GM23338 (cell line): ENCODE results near the gene AGAP1. TPM values are rescaled to one million over a fixed set of nuclear protein-coding genes. Genes with fewer than 3 reads are reported as not detected.

Source experiments
- ATAC-seq: fragments of 200-7000 bp; cut with Tn5 transposase; 3 replicates; pipeline ENCODE4 v1.9.1; 2020
- DNase-seq: peaks from one replicate; pipeline ENCODE4 v3.0.0-alpha.2; 2015; ENCODE audit warnings: low spot score
- H2AFZ ChIP-seq: fragments of 200-600 bp; sonication (generic); 2 replicates; pipeline ENCODE4 v1.8.0; 2016; ENCODE audit warnings: antibody characterized with exemption, mild to moderate bottlenecking, moderate library complexity
- H3F3A ChIP-seq: fragments of 200-600 bp; sonication (generic); replicated peaks from 2 replicates; pipeline ENCODE4 v1.8.0; 2017; ENCODE audit warnings: antibody characterized with exemption, mixed run types, low read depth
- H3K27ac ChIP-seq: fragments of 200-600 bp; sonication (generic); 2 replicates; pipeline ENCODE4 v1.6.1; 2016; ENCODE audit warnings: low read depth
- H3K27me3 ChIP-seq: fragments of 200-600 bp; sonication (generic); 2 replicates; pipeline ENCODE4 v1.8.0; 2016; ENCODE audit warnings: mild to moderate bottlenecking, mixed run types, moderate library complexity; ENCODE audit not compliant: insufficient read depth
- H3K36me3 ChIP-seq: fragments of 200-600 bp; sonication (generic); 2 replicates; pipeline ENCODE4 v1.8.0; 2016; ENCODE audit warnings: mild to moderate bottlenecking; ENCODE audit not compliant: insufficient read depth
- H3K4me1 ChIP-seq: fragments of 200-600 bp; sonication (generic); 2 replicates; pipeline ENCODE4 v1.8.0; 2016; ENCODE audit warnings: mild to moderate bottlenecking, moderate library complexity; ENCODE audit not compliant: insufficient read depth
- H3K4me2 ChIP-seq: fragments of 200-600 bp; sonication (generic); 2 replicates; pipeline ENCODE4 v1.7.1; 2017; ENCODE audit warnings: mixed run types
- H3K4me3 ChIP-seq: fragments of 200-600 bp; sonication (generic); 2 replicates; pipeline ENCODE4 v1.6.1; 2016; ENCODE audit warnings: mixed run types
- H3K79me2 ChIP-seq: fragments of 200-600 bp; sonication (generic); replicated peaks from 2 replicates; pipeline ENCODE4 v1.8.0; 2017; ENCODE audit warnings: mild to moderate bottlenecking; ENCODE audit not compliant: insufficient read depth
- H3K9me2 ChIP-seq: fragments of 200-600 bp; sonication (generic); 2 replicates; pipeline ENCODE4 v1.8.0; 2017; ENCODE audit not compliant: insufficient read depth
- H4K20me1 ChIP-seq: fragments of 200-600 bp; sonication (generic); replicated peaks from 2 replicates; pipeline ENCODE4 v1.8.0; 2017; ENCODE audit warnings: mild to moderate bottlenecking; ENCODE audit not compliant: insufficient read depth
- H3K27ac Mint-ChIP-seq: 2 replicates; pipeline ENCODE4 v1.8.0; 2020; ENCODE audit warnings: inconsistent platforms, mild to moderate bottlenecking, moderate library complexity, mixed read lengths
- H3K27me3 Mint-ChIP-seq: 3 replicates; pipeline ENCODE4 v1.8.0; 2022; ENCODE audit warnings: low read depth, mild to moderate bottlenecking, moderate library complexity, mixed read lengths, inconsistent platforms; ENCODE audit not compliant: insufficient read depth, poor library complexity
- H3K36me3 Mint-ChIP-seq: 3 replicates; pipeline ENCODE4 v1.8.0; 2021; ENCODE audit warnings: low read depth, mild to moderate bottlenecking, inconsistent platforms, moderate library complexity, mixed read lengths
- H3K4me1 Mint-ChIP-seq: 3 replicates; pipeline ENCODE4 v1.8.0; 2020; ENCODE audit warnings: mild to moderate bottlenecking, inconsistent platforms, mixed read lengths
- H3K4me3 Mint-ChIP-seq: 3 replicates; pipeline ENCODE4 v1.8.0; 2021; ENCODE audit warnings: moderate library complexity, mild to moderate bottlenecking, inconsistent platforms, mixed read lengths
- H3K9me3 Mint-ChIP-seq: 3 replicates; pipeline ENCODE4 v1.8.0; 2020; ENCODE audit warnings: moderate library complexity, mild to moderate bottlenecking, inconsistent platforms, mixed read lengths
- CREB1 ChIP-seq: fragments of 250-450 bp; sonication (Bioruptor Pico); IDR thresholded peaks from 2 replicates; pipeline ENCODE4 v1.5.0; 2020; ENCODE audit warnings: low read depth, mild to moderate bottlenecking, moderate library complexity
- EZH2 ChIP-seq: fragments of 200-600 bp; sonication (generic); IDR thresholded peaks from one replicate; pipeline ENCODE4 v1.8.0; 2017; ENCODE audit warnings: antibody characterized with exemption, mild to moderate bottlenecking, low read depth; ENCODE audit not compliant: unreplicated experiment
- EZH2phosphoT487 ChIP-seq: fragments of 200-600 bp; sonication (generic); IDR thresholded peaks from one replicate; pipeline ENCODE4 v1.8.1; 2018; ENCODE audit warnings: antibody characterized with exemption; ENCODE audit not compliant: unreplicated experiment
- JUNB ChIP-seq: IDR thresholded peaks from one replicate; pipeline ENCODE4 v1.6.1; 2016; ENCODE audit warnings: antibody characterized with exemption; ENCODE audit not compliant: unreplicated experiment
- NANOG ChIP-seq: IDR thresholded peaks from 2 replicates; pipeline ENCODE4 v1.6.1; 2016; ENCODE audit warnings: antibody characterized with exemption, borderline replicate concordance
- POLR2AphosphoS5 ChIP-seq: IDR thresholded peaks from 2 replicates; pipeline ENCODE4 v1.6.1; 2016; ENCODE audit warnings: antibody characterized with exemption, low read depth
- STAT1 ChIP-seq: IDR thresholded peaks from one replicate; pipeline ENCODE4 v1.6.1; 2016; ENCODE audit warnings: antibody characterized with exemption; ENCODE audit not compliant: unreplicated experiment
- ZNF331 ChIP-seq: fragments of 250-450 bp; sonication (Bioruptor Pico); IDR thresholded peaks from 2 replicates; pipeline ENCODE4 v1.5.0; 2020; ENCODE audit warnings: low read depth, mild to moderate bottlenecking, moderate library complexity
- polyA plus RNA-seq: library from polyadenylated mRNA; unstranded; fragments of >200 nt; fragmentation: Nextera tagmentation; extraction: Ambion mirVana; gene quantifications from 2 replicates; pipeline ENCODE4 v1.2.1, GENCODE V29; 2016
- total RNA-seq: library from RNA; depleted of rRNA; stranded (reverse); fragments of >200 nt; shearing (Covaris generic); gene quantifications from 2 replicates; pipeline ENCODE4 v1.2.3, GENCODE V29; 2014
- TF ChIP-seq, protein P1 (sequence below): fragments of 250-450 bp; sonication (Bioruptor Pico); IDR thresholded peaks from 2 replicates; pipeline ENCODE4 v1.5.0; 2020; ENCODE audit warnings: mild to moderate bottlenecking, moderate library complexity
- TF ChIP-seq, protein P2 (sequence below): IDR thresholded peaks from one replicate; pipeline ENCODE4 v1.6.1; 2018; ENCODE audit warnings: antibody characterized with exemption; ENCODE audit not compliant: unreplicated experiment
- TF ChIP-seq, protein P3 (sequence below): IDR thresholded peaks from 2 replicates; pipeline ENCODE4 v1.6.1; 2016; ENCODE audit warnings: antibody characterized with exemption

AGAP1 gene
- total and polyA plus RNA-seq, 2 experiments from 2014 or later, result 13.3 to 27.9 TPM

DNA sequence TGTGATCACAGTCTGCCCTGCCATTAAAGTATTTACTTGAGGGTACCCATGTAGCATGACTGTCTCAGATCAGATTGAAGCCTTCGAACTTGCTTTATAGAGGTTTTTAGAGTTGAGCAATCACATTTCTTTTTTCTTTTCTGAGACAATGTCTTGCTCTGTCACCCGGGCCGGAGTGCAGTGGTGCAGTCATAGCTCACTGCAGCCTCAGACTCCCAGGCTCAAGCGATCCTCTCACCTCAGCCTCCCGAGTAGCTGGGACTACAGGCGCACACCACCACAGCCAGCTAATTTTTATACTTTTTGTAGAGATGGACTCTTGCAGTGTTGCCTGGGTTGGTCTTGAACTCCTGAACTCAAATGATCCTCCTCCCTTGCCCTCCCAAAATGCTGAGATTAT lies 153.4 kb downstream of the AGAP1 start (continued):
- TF ChIP-seq, protein P1, sequence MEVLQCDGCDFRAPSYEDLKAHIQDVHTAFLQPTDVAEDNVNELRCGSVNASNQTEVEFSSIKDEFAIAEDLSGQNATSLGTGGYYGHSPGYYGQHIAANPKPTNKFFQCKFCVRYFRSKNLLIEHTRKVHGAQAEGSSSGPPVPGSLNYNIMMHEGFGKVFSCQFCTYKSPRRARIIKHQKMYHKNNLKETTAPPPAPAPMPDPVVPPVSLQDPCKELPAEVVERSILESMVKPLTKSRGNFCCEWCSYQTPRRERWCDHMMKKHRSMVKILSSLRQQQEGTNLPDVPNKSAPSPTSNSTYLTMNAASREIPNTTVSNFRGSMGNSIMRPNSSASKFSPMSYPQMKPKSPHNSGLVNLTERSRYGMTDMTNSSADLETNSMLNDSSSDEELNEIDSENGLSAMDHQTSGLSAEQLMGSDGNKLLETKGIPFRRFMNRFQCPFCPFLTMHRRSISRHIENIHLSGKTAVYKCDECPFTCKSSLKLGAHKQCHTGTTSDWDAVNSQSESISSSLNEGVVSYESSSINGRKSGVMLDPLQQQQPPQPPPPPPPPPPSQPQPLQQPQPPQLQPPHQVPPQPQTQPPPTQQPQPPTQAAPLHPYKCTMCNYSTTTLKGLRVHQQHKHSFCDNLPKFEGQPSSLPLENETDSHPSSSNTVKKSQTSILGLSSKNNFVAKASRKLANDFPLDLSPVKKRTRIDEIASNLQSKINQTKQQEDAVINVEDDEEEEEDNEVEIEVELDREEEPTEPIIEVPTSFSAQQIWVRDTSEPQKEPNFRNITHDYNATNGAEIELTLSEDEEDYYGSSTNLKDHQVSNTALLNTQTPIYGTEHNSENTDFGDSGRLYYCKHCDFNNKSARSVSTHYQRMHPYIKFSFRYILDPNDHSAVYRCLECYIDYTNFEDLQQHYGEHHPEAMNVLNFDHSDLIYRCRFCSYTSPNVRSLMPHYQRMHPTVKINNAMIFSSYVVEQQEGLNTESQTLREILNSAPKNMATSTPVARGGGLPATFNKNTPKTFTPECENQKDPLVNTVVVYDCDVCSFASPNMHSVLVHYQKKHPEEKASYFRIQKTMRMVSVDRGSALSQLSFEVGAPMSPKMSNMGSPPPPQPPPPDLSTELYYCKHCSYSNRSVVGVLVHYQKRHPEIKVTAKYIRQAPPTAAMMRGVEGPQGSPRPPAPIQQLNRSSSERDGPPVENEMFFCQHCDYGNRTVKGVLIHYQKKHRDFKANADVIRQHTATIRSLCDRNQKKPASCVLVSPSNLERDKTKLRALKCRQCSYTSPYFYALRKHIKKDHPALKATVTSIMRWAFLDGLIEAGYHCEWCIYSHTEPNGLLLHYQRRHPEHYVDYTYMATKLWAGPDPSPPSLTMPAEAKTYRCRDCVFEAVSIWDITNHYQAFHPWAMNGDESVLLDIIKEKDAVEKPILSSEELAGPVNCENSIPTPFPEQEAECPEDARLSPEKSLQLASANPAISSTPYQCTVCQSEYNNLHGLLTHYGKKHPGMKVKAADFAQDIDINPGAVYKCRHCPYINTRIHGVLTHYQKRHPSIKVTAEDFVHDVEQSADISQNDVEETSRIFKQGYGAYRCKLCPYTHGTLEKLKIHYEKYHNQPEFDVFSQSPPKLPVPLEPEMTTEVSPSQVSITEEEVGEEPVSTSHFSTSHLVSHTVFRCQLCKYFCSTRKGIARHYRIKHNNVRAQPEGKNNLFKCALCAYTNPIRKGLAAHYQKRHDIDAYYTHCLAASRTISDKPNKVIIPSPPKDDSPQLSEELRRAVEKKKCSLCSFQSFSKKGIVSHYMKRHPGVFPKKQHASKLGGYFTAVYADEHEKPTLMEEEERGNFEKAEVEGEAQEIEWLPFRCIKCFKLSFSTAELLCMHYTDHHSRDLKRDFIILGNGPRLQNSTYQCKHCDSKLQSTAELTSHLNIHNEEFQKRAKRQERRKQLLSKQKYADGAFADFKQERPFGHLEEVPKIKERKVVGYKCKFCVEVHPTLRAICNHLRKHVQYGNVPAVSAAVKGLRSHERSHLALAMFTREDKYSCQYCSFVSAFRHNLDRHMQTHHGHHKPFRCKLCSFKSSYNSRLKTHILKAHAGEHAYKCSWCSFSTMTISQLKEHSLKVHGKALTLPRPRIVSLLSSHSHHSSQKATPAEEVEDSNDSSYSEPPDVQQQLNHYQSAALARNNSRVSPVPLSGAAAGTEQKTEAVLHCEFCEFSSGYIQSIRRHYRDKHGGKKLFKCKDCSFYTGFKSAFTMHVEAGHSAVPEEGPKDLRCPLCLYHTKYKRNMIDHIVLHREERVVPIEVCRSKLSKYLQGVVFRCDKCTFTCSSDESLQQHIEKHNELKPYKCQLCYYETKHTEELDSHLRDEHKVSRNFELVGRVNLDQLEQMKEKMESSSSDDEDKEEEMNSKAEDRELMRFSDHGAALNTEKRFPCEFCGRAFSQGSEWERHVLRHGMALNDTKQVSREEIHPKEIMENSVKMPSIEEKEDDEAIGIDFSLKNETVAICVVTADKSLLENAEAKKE (CRISPR knock-in tag), result no peak
- TF ChIP-seq ZNF331 (CRISPR knock-in tag), result no peak

DNA sequence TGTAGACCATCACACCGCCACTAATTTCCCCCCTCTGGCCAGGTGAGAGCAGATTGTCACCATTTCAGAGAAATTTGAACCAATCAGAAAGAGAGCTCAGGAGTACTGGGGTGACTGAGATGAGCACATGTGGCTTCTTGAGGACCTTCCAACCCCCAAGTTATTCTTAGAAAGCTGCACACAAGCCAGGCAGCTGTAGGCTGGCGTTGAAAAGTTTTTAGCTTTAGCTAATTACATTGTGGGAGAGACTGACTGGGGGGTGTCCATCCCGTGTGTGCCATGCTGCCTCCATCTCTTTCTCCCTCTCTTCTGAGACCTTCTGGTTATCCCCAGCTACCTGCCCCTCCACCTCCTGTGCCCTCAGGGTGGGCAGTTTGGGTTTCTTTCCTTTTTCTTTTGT lies 154.0 kb downstream of the AGAP1 start:
- H3K4me2 ChIP-seq, result no peak overlapping the region
- no peaks in the 10 kb centered on the region for H3F3A ChIP-seq
- ATAC-seq (no peak), DNase-seq (no peak)
- H3K4me3 ChIP-seq, result no peak overlapping the region
- Mint-ChIP-seq H3K4me3 (no peak overlapping the region), H3K27me3 (peaks cover 6% of the 10 kb centered on the region), H3K4me1 (peaks cover 24% of the 10 kb centered on the region), H3K9me3 (no peaks in the 10 kb centered on the region), H3K27ac (no peak overlapping the region), H3K36me3 (no peaks in the 10 kb centered on the region)
- H3K27ac ChIP-seq, result no peak overlapping the region
- no peak overlapping the region for H2AFZ ChIP-seq
- H3K27me3 ChIP-seq, result no peaks in the 10 kb centered on the region
- no peaks in the 10 kb centered on the region; the same call in 1 of the 2 replicates for H3K4me1 ChIP-seq
- H4K20me1 ChIP-seq, result peaks cover 4% of the 10 kb centered on the region; the same call in 1 of the 2 replicates
- H3K36me3 ChIP-seq, result no peaks in the 10 kb centered on the region
- H3K9me2 ChIP-seq, result peaks cover 4% of the 10 kb centered on the region; the same call in 1 of the 2 replicates
- H3K79me2 ChIP-seq, result peaks cover 64% of the 10 kb centered on the region
- TF ChIP-seq JUNB (no peak), EZH2phosphoT487 (no peak), CREB1 (CRISPR knock-in tag) (no peak), ZNF331 (CRISPR knock-in tag) (no peak), NANOG (no peak), POLR2AphosphoS5 (no peak), STAT1 (no peak), EZH2 (no peak)
- TF ChIP-seq, protein P2, sequence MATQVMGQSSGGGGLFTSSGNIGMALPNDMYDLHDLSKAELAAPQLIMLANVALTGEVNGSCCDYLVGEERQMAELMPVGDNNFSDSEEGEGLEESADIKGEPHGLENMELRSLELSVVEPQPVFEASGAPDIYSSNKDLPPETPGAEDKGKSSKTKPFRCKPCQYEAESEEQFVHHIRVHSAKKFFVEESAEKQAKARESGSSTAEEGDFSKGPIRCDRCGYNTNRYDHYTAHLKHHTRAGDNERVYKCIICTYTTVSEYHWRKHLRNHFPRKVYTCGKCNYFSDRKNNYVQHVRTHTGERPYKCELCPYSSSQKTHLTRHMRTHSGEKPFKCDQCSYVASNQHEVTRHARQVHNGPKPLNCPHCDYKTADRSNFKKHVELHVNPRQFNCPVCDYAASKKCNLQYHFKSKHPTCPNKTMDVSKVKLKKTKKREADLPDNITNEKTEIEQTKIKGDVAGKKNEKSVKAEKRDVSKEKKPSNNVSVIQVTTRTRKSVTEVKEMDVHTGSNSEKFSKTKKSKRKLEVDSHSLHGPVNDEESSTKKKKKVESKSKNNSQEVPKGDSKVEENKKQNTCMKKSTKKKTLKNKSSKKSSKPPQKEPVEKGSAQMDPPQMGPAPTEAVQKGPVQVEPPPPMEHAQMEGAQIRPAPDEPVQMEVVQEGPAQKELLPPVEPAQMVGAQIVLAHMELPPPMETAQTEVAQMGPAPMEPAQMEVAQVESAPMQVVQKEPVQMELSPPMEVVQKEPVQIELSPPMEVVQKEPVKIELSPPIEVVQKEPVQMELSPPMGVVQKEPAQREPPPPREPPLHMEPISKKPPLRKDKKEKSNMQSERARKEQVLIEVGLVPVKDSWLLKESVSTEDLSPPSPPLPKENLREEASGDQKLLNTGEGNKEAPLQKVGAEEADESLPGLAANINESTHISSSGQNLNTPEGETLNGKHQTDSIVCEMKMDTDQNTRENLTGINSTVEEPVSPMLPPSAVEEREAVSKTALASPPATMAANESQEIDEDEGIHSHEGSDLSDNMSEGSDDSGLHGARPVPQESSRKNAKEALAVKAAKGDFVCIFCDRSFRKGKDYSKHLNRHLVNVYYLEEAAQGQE, result no peak
- TF ChIP-seq, protein P3, sequence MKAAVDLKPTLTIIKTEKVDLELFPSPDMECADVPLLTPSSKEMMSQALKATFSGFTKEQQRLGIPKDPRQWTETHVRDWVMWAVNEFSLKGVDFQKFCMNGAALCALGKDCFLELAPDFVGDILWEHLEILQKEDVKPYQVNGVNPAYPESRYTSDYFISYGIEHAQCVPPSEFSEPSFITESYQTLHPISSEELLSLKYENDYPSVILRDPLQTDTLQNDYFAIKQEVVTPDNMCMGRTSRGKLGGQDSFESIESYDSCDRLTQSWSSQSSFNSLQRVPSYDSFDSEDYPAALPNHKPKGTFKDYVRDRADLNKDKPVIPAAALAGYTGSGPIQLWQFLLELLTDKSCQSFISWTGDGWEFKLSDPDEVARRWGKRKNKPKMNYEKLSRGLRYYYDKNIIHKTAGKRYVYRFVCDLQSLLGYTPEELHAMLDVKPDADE, result no peak
